Hematopoietic multipotent progenitor cell treated with erythropoietin and hydrocortisone succinate and interleukin-3 and kit ligand, for 15 days (in vitro differentiated cells): Measurements from ENCODE around the gene PPFIA1.
"Not testable (repeated sequence)": the region's sequence is repeated elsewhere in the genome, so short reads cannot be mapped to it uniquely, and the experiment has no call there.

Source experiments
- DNase-seq: peaks from one replicate; pipeline ENCODE4 v3.0.0-alpha.2; 2015; ENCODE audit warnings: low spot score

PPFIA1 gene

GRCh38 chr11:70251659-70252321, 18.7 kb upstream of the PPFIA1 start:
- no peak for DNase-seq

- DNase-seq, result no peak
These were observed 17.6 kb upstream of the PPFIA1 start for GRCh38 chr11:70252844-70253243.

GRCh38 chr11:70255477-70256116, 14.9 kb upstream of the PPFIA1 start:
- no peak for DNase-seq

- DNase-seq, result not testable (repeated sequence)
These were observed 11.4 kb upstream of the PPFIA1 start for GRCh38 chr11:70259077-70259476.

GRCh38 chr11:70262951-70263350, 7.5 kb upstream of the PPFIA1 start:
- DNase-seq, result no peak

GRCh38 chr11:70263363-70263762, 7.1 kb upstream of the PPFIA1 start:
- no peak for DNase-seq

GRCh38 chr11:70265341-70265740, 5.1 kb upstream of the PPFIA1 start:
- DNase-seq, result no peak

GRCh38 chr11:70267405-70267950, 3.0 kb upstream of the PPFIA1 start:
- no peak for DNase-seq

GRCh38 chr11:70268526-70268925, 2.0 kb upstream of the PPFIA1 start:
- no peak for DNase-seq

GRCh38 chr11:70270877-70271648, 573 bp downstream of the PPFIA1 start:
- peak; percentile 36 for DNase-seq

- DNase-seq, result no peak
These were observed 1.1 kb downstream of the PPFIA1 start for GRCh38 chr11:70271649-70271953.

GRCh38 chr11:70272009-70272408, 1.5 kb downstream of the PPFIA1 start:
- no peak for DNase-seq

- no peak for DNase-seq
These were observed 8.5 kb downstream of the PPFIA1 start for GRCh38 chr11:70278994-70279393.

- no peak for DNase-seq
These were observed 10.7 kb downstream of the PPFIA1 start for GRCh38 chr11:70281156-70281609.

GRCh38 chr11:70282012-70282411, 11.5 kb downstream of the PPFIA1 start:
- no peak for DNase-seq

- no peak for DNase-seq
These were observed 18.2 kb downstream of the PPFIA1 start for GRCh38 chr11:70288721-70289120.

GRCh38 chr11:70289582-70289981, 19.1 kb downstream of the PPFIA1 start:
- DNase-seq, result no peak

- no peak for DNase-seq
These were observed 20.0 kb downstream of the PPFIA1 start for GRCh38 chr11:70290361-70291065.

GRCh38 chr11:70292166-70292565, 21.7 kb downstream of the PPFIA1 start:
- no peak for DNase-seq

- no peak for DNase-seq
These were observed 22.4 kb downstream of the PPFIA1 start for GRCh38 chr11:70292863-70293262.

GRCh38 chr11:70295166-70295565, 24.7 kb downstream of the PPFIA1 start:
- DNase-seq, result not testable (repeated sequence)

GRCh38 chr11:70296681-70297080, 26.2 kb downstream of the PPFIA1 start:
- no peak for DNase-seq
